HG03139 (cell line): ENCODE measurements around the gene ITPK1.

Source experiments
- ATAC-seq: cut with Tn5 transposase; IDR thresholded peaks from one replicate; pipeline ENCODE4 v1.9.1; 2021; ENCODE audit not compliant: unreplicated experiment

The ITPK1 gene

GRCh38 chr14:93045965-93046704, 69.6 kb downstream of the ITPK1 start:
- ATAC-seq: no peak

DNA sequence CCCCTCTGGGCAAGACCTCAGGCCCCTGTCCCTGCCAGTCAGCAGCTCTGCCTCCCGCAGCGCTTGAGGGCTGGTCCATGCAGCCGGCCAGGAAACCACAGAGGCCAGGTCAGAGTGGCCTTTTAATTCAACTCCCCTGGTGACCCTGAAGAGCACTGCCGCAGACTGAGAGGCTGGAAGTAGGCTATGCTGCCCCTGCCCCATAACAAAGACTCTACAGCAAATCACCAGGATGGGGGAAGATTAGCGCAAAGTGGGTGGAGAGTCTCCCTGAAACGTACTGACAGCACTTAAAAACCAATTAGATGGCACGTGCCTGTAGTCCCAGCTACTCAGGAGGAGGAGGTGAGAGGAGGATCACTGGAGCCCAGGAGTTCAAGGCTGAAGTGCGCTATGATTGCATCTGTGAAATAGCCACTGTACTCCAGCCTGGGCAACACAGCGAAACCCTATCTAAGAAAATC, 70.5 kb downstream of the ITPK1 start:
- no peak for ATAC-seq

GRCh38 chr14:93044556-93044955, 71.2 kb downstream of the ITPK1 start:
- ATAC-seq: no peak

DNA sequence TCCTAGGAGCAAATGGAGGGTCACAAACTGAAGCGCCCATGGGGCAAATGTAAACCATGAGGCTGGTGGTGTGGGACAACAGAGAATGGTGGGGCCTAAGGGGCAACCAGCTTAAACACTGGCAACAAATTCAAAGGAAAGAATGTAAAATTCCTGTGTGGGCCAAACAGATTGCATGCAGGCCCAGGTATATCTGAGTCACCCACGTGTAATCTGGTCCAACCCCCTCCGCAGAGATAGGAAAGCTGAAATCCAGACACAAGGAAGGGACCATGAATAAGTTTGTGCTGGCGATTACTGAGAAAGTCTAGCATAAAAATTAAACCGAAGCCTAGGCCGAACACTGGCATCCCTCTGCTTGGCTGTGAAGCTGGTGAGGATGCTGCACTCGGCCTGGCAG, 71.6 kb downstream of the ITPK1 start:
- ATAC-seq: no peak

DNA sequence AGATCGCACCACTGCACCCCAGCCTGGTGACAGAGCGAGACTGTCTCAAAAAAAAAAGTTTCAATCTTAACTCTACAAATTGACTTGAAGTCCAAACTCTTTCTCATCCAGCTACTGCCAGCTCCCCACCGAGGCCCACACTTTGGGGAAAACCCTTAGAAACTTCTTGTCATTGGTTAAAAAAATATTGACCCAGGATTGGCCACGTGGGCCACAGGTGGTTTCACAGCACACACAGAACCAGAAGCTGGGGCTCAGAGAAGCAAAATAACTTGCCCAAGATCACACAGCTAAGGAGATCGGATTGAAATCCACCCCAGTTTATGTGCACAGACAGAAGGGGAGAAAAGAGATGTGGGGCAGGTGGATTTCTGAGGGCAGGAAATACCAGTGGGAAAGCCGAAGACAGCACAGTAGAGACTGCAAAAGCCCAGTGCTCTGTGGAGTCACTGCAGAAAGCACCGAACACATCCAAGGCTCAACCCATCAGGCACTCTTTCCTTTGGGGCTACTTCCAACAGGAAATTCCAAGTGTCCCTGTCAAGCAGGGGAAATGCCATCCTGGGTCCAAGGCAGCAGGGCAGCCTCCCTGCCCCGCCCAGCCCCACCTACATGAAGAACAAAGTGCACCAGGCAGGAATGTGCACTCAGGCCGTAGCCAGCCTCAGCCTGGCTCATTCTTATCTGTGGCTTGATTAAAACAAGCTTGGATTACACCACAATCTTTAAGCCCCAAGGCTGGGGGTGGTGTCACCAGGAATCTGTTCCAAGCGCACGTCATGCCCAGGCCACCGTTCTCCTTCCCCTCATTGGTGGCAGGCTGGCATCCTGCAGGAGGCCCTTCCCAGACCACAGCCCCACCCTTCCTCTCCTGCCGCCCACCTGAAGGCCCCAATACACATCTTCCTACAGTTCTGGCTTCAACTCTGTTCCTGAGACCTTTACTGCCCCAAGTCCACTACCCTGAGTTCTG, 72.5 kb downstream of the ITPK1 start:
- no peak for ATAC-seq

- no peak for ATAC-seq
Measured at GRCh38 chr14:93041830-93042229, 73.9 kb downstream of the ITPK1 start.

DNA sequence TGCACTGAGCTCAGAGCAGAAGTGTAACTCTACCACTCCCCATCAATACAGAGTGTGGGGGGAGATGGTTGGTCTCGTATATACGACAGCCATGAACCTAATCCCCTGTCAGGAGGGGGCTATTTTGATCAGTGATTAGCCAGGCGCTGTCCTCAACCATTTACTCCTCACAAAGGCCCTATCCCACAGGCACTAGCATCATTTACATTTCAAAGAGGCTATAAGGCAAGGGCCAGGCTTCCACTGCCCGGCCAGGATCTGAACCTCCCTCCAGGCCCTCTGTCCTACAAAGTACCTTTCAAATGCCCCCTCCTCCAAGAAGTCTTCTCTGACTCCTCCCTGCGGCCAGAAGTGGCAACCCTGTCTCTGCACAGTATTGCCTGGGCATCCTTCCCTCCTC, 74.7 kb downstream of the ITPK1 start:
- no peak for ATAC-seq

DNA sequence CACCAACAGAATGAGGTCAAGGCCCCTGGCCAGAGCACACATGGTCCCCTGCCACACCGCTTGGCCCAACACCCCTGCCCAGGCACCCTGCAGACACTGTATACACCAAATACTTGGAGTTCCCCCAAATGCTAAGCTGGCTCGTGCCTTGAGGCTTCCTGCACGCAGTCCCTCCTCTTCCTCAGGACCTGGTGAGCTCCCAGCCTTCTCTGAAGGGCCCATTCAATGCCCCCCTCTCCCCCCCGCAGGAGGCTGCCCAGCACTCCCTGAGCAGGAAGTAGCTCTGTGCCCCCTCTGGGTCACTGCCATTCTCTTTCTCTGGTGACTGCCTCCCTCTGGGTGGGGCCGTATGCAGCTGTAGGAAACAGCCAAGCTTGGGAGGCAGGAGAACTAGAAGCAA, 75.3 kb downstream of the ITPK1 start:
- ATAC-seq: no peak

DNA sequence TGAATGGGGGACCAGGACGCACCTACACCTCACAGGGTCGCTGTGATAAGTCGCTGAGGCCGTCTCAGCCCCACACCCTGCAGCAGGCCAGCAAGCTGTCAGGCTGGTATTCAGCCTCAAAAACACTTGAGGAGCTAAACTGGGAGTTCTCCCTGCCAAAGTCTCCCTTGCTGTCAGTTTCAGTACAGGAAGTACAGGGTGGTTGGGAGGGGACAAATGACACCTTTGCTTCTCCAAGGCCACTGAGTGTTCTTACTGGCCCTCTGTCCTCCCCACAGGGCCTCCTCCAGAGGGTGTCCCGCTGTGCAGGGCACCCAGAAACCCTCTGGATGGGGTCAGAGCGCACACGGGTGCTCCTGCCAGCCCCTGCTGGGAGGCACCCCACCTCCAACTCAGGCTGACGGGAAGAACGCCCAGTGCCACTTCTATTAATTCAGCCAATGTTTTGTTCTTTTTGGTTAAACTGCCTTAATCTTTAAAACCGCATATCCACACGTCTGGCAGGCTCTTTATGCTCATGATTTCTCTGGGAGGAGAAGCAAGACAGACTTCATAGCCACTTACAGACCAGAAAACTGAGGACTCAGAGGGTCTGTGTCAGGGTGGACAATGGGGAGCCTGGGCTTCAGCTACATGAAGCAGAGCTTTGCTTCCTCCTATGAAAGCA, 75.9 kb downstream of the ITPK1 start:
- ATAC-seq: no peak

DNA sequence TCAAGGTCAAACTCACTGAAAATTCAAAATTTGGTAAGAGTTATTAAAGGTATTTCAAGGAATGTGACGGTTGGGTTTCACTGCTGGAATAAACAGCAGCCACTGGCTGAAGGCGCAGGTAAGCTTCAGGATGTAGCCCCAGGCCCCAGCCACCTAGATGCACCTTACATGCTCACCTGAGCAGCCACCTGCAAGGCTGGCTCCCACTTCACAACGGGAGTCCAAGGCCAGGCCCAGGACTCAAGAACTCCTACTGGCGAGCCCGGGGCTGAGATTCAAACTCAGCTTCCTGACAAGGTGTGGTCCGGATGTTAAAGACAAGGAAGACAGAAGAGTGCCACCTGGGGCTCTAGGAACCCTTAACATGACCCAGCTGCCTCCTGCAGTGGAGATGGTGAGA, 78.4 kb downstream of the ITPK1 start:
- ATAC-seq: no peak

DNA sequence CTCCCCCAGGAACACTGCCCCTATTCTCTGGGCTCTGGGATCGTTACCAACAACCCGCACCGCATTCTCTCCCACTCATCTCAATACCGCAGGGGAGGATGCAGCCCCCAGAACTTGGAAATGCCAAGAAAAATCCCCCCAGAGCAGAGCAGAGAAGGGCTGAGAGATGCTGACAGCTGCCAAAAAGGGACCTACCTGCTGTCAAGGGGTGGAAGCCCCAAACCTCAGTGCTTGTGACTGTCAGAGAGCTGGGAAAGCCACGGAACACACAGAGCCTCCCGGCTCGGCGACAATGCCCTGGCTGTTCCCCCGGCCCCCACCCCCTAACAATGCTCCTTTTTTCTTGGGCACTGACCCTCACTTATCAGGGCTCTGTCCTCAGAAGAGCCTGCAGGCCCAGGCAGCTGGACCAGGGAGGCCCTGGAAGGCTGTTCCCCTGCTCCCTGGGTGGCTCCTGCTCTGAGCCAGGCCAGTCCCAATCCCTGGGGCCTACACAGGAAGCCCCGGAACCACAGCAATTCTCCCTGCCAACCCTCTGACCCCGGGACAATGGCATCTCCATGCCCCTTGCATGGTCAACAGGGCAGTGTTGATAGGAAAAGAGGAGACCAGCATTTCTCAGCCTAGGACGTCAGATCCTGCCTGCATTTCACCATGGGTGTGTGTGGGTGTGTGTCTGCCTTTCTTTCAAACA, 78.9 kb downstream of the ITPK1 start:
- no peak for ATAC-seq

DNA sequence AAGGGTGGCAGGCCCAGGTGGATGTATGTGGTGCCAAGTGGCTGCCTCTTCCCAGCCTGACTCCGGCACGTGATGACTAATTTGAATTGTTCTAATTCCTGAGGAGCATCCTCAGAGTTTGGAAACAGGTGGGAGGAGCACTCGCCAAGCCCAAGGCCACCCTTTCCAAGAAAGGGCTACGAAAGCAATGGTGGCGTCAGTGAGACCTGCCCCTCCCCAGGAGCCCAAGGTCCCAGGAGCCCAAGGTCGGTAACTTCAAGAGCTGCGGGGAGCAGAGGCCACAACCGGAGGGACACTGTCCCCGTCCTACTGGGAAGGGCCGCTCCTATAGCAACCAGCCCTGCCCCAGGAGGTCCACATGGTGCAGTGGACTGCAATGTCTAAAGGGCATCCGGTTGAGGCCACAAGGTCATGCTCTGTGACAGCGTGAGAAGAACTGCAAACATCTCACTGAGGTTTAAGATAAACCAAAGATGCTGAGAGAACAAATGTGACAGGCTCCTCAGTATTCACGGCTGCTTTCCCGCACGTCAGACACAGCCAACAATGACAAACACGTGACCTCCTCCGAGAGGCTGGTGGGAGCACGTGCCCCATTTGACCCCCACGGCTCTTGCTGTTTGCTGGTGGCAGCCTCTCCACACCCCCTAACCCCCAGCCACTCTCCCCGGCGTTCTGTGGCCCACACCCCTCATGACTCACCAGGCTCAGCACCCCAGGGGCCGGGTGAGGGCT, 79.6 kb downstream of the ITPK1 start:
- ATAC-seq: no peak

DNA sequence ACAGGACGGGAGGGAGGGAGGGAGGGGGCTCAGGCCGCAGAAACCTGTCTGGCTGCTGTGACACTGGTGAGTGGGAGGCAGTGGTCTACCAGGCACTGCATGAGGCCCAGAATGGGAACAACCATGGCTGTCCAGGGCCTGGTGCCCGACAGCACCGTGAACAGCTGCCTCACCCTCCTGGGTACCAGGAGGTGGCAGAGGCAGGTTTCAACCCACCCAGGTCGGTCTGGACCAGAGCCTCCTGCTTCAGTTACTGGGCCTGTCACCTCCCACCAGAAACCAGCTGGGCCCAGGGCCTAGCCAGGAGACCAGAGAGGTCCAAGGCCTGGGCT, 80.2 kb downstream of the ITPK1 start:
- no peak for ATAC-seq

DNA sequence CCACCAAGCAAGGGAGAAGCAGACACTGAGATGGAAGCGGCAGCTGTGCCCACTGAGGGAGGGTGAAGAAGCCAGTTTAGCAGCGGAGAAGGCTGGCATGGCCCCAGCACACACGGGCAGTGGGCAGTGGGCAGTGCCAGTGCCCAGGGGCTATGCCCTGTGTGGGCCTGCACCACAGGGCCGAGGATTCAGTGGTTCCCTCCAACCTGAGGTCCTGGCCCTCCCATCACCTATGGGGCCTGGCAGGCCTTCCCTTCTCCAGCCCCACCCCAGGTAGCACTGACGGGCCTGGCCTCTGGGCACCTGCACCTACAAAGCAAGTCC, 81.1 kb downstream of the ITPK1 start:
- ATAC-seq: peak; percentile 2

GRCh38 chr14:93033983-93034670, 81.6 kb downstream of the ITPK1 start:
- peak; percentile 67 for ATAC-seq

DNA sequence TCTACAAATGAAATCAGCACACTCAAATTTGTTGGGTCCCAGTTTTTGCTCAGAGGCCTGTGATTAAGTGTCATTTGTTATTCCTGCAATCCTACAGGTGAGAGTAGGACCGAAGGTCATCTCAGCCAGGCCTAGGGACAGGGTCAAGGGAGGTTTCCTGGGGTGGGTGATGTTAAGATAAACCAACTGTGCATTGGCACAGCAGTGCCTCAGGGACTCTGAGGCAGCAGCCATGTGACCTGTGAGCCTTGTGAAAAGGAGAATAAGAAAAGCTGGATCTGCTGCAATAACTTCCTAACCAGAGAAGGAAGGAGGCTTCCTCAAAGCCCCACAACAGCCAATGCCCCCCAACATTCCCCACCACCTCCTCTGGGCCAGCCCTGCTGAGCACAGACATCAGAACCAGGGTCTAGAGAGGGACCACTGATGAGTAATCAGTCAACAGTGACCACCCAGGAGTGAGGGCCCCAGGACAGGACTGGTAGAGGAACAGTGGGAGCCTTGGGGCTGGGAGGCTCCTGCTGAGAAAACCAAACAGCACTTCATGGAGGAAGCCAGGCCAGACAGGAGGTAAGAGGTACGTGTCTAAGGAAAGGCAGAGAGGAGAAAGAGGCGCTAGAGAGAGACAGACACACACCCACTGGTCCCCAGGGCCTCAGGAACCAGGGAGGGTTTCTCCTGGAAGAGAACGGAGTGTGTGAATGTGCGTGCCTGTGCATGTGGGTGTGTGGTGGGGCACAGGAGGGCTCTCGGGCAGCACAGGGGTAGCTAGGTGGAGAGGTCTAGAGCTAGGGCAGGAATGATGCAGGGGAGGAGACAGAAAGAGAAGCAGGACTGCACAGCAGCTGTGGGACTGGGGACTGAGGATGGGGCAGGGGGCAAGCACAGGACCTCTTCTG, 82.4 kb downstream of the ITPK1 start:
- no peak for ATAC-seq

DNA sequence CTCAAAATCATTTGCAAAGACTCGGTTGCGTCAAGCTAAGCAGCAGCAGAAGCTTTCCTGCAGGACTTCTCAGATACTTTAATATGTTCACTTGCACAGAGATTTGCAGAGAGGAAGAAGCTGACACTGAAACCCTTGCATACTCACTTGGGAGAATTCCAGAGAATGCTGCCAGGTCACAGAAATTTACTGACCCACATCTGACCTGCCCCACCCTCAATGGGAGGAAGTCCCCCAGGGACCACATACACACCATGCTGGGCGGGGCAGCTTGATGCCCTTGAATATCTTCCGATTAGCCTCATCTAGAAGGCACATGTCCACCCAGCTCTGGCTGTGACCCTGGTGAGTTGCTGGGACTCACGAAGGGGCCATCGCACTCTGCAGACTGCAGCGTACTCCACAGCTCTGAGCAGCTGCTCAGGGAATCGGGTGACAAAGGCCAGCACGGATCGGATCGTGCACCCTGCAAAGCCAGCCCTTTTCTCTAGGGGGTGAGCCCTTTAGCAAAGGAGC, 83.2 kb downstream of the ITPK1 start:
- ATAC-seq: no peak

DNA sequence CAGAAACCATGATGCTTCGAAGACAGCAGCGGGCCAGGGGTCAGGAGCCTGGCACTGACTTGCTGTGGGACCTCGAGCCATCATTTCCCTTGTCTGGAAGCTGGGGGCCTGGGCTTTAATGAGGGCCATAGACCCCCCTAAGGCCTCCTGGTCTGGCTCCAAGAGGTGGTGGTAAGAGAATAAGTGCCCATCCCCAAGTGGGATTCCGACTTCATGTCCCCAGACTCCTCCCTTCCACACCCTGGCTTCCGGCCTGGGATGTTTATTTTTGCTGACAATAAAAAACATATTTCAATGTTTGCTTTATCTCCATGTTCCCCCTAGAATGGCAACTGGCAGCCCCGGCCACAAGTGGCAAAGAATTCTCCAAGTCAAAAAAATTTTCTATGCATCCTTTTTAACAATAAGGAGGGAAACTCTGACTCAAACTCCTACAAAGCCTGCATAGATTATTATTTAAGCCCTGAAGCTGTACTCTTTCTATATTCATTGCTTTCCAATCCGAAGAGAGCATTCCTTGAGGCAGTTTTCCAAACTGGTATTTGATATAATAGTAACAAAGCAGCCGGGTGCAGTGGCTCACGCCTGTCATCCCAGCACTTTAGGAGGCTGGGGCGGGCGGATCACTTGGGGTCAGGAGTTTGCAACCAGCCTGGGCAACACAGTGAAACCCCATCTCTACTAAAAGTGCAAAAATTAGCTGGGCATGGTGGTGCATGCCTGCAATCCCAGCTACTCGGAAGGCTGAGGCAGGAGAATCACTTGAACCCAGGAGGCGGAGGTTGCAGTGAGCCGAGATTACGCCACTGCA, 84.0 kb downstream of the ITPK1 start:
- no peak for ATAC-seq
